ENCODE data around the gene MFAP1.

GRCh38 chr15:43794269-43795037, 30.0 kb downstream of the MFAP1 start:
- TF ChIP-seq CTCF (IDR thresholded peaks at IDR 0.05) (no peak), EP300 (IDR thresholded peaks at IDR 0.05) (no peak)
